GM12878 (cell line): ENCODE results near the gene CDKN1B.

ENCODE experiments used
- PAX5 ChIP-seq: IDR thresholded peaks from 2 replicates; pipeline ENCODE4 v1.6.1; 2011; ENCODE audit warnings: low read depth, low read length, borderline replicate concordance
- TF ChIP-seq, protein P1 (sequence below), 3 experiments: IDR thresholded peaks in 2 of 3; conservative IDR thresholded peaks in 1 of 3; 2 replicates each; pipeline ENCODE4 v1.5.1; 2011; ENCODE audit warnings: low read depth in 3 of 3, low read length in 3 of 3, mild to moderate bottlenecking in 3 of 3, control low read depth in 2 of 3, moderate library complexity in 2 of 3, inconsistent platforms in 1 of 3, mixed read lengths in 1 of 3; ENCODE audit not compliant: control insufficient read depth in 2 of 3, insufficient read depth in 1 of 3; ENCODE audit errors: extremely low read depth in 1 of 3

DNA sequence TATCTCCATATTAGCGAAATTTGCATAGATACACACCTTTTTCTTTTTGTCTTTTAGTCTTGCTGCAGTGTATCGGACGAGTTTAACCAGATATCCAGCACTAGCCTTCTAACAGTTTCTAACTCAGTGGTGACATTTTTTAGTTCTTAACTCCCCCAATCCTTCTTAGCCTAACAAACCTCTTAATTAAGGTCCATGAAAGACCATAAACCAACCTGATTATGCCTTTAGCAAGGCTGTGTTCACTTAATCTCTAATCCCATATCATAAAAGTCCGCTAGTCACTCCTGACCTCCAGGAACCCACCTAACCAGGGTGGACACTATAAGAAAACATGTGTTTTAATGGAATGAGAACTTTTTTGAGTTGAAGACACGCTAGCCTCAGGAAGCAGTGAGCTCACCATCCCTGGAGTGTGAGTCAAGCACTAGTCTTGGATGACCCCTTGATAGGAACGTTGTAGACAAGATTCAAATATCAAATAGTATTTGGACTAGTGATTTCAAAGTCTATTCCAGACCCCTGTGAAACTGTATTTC, 9.5 kb downstream of the CDKN1B start:
- TF ChIP-seq, protein P1, sequence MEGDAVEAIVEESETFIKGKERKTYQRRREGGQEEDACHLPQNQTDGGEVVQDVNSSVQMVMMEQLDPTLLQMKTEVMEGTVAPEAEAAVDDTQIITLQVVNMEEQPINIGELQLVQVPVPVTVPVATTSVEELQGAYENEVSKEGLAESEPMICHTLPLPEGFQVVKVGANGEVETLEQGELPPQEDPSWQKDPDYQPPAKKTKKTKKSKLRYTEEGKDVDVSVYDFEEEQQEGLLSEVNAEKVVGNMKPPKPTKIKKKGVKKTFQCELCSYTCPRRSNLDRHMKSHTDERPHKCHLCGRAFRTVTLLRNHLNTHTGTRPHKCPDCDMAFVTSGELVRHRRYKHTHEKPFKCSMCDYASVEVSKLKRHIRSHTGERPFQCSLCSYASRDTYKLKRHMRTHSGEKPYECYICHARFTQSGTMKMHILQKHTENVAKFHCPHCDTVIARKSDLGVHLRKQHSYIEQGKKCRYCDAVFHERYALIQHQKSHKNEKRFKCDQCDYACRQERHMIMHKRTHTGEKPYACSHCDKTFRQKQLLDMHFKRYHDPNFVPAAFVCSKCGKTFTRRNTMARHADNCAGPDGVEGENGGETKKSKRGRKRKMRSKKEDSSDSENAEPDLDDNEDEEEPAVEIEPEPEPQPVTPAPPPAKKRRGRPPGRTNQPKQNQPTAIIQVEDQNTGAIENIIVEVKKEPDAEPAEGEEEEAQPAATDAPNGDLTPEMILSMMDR (IDR thresholded peaks at IDR 0.05 in 2 of 3, conservative IDR thresholded peaks at IDR 0.05 in 1 of 3; ENCODE audit: control insufficient read depth in 2 of 3, extremely low read depth in 1 of 3, insufficient read depth in 1 of 3, low read depth in 3 of 3, low read length in 3 of 3): no peak
- no peak for TF ChIP-seq PAX5
